ENCODE data around the gene SEL1L. TPM values are rescaled to one million over a fixed set of nuclear protein-coding genes. Genes with fewer than 3 reads are reported as not detected.
A peak's percentile ranks its signal among the peaks of the same experiment; 100 is the strongest.

Gene SEL1L
- 100 to 1,000 TPM in 1 of 3 donors, 10 to 100 TPM in 2; 87.7 to 103 (median 89.9) TPM for total RNA-seq
- long read RNA-seq, donor 1, full-length matches to known transcripts: 27 of 45 reads
- long read RNA-seq, donor 1, partial matches to known transcripts: 6 of 45 reads
- long read RNA-seq, donor 1, other reads (novel, unspliced or antisense): 12 of 45 reads
- long read RNA-seq, donor 2, full-length matches to known transcripts: 9 of 21 reads
- long read RNA-seq, donor 2, partial matches to known transcripts: 3 of 21 reads
- long read RNA-seq, donor 2, other reads (novel, unspliced or antisense): 9 of 21 reads

DNA sequence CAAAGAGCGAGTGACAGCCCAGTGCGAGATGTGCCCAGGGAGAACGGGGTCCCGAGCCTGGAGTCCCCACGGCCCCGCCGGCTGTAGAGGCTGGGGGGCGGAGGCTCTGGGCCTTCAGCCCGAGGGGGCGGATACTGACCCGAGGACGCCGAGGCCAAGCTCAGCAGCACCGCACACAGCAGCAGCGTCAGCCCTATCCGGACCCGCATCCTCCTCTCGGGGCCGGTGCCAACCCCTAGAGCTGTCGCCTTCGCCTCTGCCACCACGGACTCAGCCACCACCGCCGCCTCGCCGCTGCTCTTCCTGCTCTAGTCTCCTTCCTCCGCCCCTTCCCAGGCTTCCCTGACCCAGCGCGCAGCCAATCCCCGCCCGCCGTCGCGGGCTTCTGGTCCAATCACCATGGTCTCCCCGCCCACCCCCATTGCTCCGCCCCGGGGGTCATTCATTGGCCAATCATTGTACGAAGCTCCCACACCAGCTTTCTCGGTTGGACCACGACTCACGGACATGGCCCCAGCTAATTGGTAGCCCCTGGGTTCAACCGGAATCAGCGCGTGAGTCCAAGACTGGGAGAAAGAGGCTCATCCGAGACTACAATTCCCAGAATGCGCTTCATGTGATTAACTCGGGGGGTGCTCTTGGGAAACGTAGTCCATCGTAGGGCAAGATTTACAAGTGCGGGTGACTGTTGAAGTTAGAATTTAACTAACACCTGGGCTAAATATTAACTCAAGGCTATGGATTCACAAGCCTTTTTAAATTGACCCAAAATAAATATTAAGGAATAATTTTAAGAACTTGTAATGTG, at the start of gene SEL1L:
SEL1L (minus strand) TSS at position 318 of the 808 bp plus-strand sequence; CDS start at position 209, 109 bp downstream.
- Histone ChIP-seq H3K4me1 (ENCODE audit: low read depth) (peaks cover 11% of the 10 kb centered on the region), H3K4me3 (peak within 1 kb of the TSS; percentile 97), H3K9me3 (peaks cover 7% of the 10 kb centered on the region), H3K36me3 (ENCODE audit: low read depth) (no peaks in the 10 kb centered on the region)
- TF ChIP-seq, protein P1, sequence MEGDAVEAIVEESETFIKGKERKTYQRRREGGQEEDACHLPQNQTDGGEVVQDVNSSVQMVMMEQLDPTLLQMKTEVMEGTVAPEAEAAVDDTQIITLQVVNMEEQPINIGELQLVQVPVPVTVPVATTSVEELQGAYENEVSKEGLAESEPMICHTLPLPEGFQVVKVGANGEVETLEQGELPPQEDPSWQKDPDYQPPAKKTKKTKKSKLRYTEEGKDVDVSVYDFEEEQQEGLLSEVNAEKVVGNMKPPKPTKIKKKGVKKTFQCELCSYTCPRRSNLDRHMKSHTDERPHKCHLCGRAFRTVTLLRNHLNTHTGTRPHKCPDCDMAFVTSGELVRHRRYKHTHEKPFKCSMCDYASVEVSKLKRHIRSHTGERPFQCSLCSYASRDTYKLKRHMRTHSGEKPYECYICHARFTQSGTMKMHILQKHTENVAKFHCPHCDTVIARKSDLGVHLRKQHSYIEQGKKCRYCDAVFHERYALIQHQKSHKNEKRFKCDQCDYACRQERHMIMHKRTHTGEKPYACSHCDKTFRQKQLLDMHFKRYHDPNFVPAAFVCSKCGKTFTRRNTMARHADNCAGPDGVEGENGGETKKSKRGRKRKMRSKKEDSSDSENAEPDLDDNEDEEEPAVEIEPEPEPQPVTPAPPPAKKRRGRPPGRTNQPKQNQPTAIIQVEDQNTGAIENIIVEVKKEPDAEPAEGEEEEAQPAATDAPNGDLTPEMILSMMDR (IDR thresholded peaks at IDR 0.05): no peak
- ATAC-seq (peak; percentile 98), DNase-seq (peak; percentile 99 to 100 (median 100))
- intact Hi-C loops (cut with DNase I, micrococcal nuclease): no loop called here

DNA sequence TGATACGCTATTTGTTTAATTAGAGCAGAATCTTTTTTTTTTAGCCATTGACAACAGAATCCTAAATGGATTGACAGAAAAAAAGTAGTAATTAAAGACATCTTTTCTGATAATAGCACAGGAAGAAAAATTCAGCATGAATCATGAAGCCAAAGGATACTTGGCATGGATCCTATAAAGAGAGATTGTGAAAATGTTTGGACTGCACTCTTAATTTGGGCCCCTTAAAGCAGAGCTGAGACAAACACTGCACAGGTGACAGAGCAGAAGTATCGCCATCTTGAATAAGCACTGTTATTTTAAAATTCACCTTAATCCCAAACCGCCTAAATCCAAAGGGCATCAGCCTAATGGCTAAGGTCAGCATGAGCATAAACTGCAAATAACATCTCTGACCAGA, 48.8 kb upstream of the SEL1L start:
- TF ChIP-seq, protein P1 (IDR thresholded peaks at IDR 0.05): no peak

DNA sequence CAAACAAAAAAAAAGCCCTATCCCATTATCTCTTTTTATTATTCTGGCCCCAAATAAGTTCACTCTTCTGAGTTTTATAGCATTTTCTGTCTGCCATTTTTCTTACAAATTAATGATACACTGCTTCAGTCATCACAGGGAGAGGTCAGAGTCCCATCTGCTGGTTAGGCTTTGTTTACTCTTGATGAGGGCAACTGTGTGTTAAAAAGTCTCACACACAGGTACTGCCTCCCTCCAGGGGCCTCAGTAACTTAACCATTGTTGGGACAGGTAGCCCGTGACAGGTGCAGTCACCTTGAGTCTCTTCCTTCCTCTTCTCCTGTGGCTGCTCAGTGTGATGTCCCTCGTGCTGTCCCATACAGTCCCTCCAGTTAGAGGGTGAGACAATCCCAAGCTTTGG, 45.5 kb upstream of the SEL1L start:
- TF ChIP-seq, protein P1 (IDR thresholded peaks at IDR 0.05): no peak
- no peak for DNase-seq
- intact Hi-C loops (cut with DNase I, micrococcal nuclease): no loop called here
- Histone ChIP-seq H3K36me3 (ENCODE audit: low read depth) (no peaks in the 10 kb centered on the region), H3K4me3 (no peak overlapping the region), H3K9me3 (no peaks in the 10 kb centered on the region), H3K4me1 (ENCODE audit: low read depth) (no peaks in the 10 kb centered on the region)
- no peak for ATAC-seq

More for the DNA sequence above, 48.8 kb upstream of the SEL1L start:
- Histone ChIP-seq H3K9me3 (no peaks in the 10 kb centered on the region), H3K36me3 (ENCODE audit: low read depth) (no peaks in the 10 kb centered on the region), H3K4me3 (no peak overlapping the region), H3K4me1 (ENCODE audit: low read depth) (no peaks in the 10 kb centered on the region)
- DNase-seq (no peak), ATAC-seq (no peak)
- intact Hi-C loops (cut with DNase I, micrococcal nuclease): no loop called here

DNA sequence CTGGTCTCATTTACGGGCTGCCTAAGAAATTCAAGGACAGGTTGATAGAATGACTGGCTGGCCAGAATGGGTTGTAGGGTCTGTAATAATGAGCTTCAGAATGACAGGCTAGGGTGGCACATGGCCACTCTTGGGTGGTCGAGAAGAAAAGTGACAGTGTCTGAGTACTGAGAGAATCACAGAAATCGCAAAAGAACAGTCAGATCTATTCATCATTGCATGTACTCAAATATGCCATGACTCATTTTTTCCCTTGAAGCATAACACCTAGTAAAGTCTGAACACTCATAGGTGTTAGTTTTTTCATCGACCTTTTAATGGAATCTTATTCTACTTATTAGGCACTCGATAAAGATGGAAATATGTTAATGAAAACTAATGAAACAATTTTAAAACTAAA, 37.8 kb upstream of the SEL1L start:
- Histone ChIP-seq H3K36me3 (ENCODE audit: low read depth) (no peaks in the 10 kb centered on the region), H3K9me3 (no peaks in the 10 kb centered on the region), H3K4me1 (ENCODE audit: low read depth) (no peaks in the 10 kb centered on the region), H3K4me3 (no peak overlapping the region)
- ATAC-seq (no peak), DNase-seq (no peak)
- intact Hi-C loops (cut with DNase I, micrococcal nuclease): no loop called here
- TF ChIP-seq, protein P1 (IDR thresholded peaks at IDR 0.05): no peak

DNA sequence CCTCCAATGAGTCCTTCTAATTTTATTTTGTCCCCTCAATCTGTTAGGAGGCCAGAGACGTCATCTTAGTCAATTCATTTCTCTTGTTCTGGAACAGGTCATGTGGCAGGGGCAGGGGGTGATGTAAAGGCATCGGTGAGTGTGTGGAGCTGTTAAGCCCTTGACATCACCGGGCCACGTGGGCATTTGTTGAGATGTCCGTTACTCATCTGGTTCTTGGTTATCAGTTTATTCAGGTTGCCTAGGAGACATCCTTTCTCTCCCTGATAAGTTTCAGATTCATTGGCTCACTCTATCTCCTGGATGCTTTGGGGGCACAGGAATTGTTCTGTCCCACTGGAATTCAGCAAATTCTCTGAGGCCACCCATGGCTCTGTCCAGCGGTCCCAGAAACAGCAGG, 33.6 kb upstream of the SEL1L start:
- no peak for ATAC-seq
- TF ChIP-seq, protein P1 (IDR thresholded peaks at IDR 0.05): no peak
- DNase-seq: no peak
- H3K9me3 ChIP-seq: no peaks in the 10 kb centered on the region
- no peaks in the 10 kb centered on the region for H3K36me3 ChIP-seq (ENCODE audit: low read depth)
- no peak overlapping the region for H3K4me3 ChIP-seq
- intact Hi-C loops (cut with DNase I, micrococcal nuclease): no loop called here
- H3K4me1 ChIP-seq (ENCODE audit: low read depth): no peaks in the 10 kb centered on the region
